Stomach smooth muscle (tissue), 2 donors: ENCODE measurements around the gene SMIM35.

Source experiments
- H3K27ac ChIP-seq: one replicate; pipeline ENCODE4 v1.7.0; 2013; ENCODE audit warnings: mild to moderate bottlenecking, low read length, inconsistent platforms
- H3K27me3 ChIP-seq, 2 donors: one replicate each; pipeline ENCODE4 v1.7.0; 2013; ENCODE audit warnings: low read length in 2 of 2; ENCODE audit not compliant: insufficient read depth in 2 of 2, control insufficient read depth in 1 of 2
- H3K36me3 ChIP-seq, 2 donors: one replicate each; pipeline ENCODE4 v1.7.0; 2013; ENCODE audit warnings: low read length in 2 of 2; ENCODE audit not compliant: control insufficient read depth in 2 of 2, insufficient read depth in 2 of 2
- H3K4me1 ChIP-seq: one replicate; pipeline ENCODE4 v1.7.0; 2013; ENCODE audit warnings: low read length; ENCODE audit not compliant: control insufficient read depth, insufficient read depth
- H3K4me3 ChIP-seq, 2 donors: one replicate each; pipeline ENCODE4 v1.7.0; 2013; ENCODE audit warnings: low read length in 2 of 2
- H3K9ac ChIP-seq, 2 donors: one replicate each; pipeline ENCODE4 v1.7.0; 2013; ENCODE audit warnings: low read length in 2 of 2, mild to moderate bottlenecking in 1 of 2
- H3K9me3 ChIP-seq, 2 donors: one replicate each; pipeline ENCODE4 v1.7.0; 2013; ENCODE audit warnings: low read length in 2 of 2; ENCODE audit not compliant: control insufficient read depth in 2 of 2
- donor health status: healthy.
- donor health status: Pancreatic carcinoma.

The SMIM35 gene

GRCh38 chr11:118056806-118057205, 30.0 kb downstream of the SMIM35 start:
- H3K9ac ChIP-seq, result no peak overlapping the region
- H3K9me3 ChIP-seq, result no peaks in the 10 kb centered on the region
- no peaks in the 10 kb centered on the region for H3K36me3 ChIP-seq
- H3K27me3 ChIP-seq, result no peaks in the 10 kb centered on the region
- peaks cover 2% of the 10 kb centered on the region for H3K4me1 ChIP-seq
- H3K27ac ChIP-seq, result no peak overlapping the region
- H3K4me3 ChIP-seq, result no peak overlapping the region

GRCh38 chr11:118055966-118056365, 30.8 kb downstream of the SMIM35 start:
- Histone ChIP-seq H3K27me3 (no peaks in the 10 kb centered on the region), H3K4me3 (no peak overlapping the region), H3K9me3 (no peaks in the 10 kb centered on the region), H3K9ac (no peak overlapping the region), H3K27ac (no peak overlapping the region), H3K4me1 (peaks cover 2% of the 10 kb centered on the region), H3K36me3 (no peaks in the 10 kb centered on the region)

- H3K4me3 ChIP-seq, result no peak overlapping the region
- H3K27me3 ChIP-seq, result no peaks in the 10 kb centered on the region
- H3K4me1 ChIP-seq, result peaks cover 2% of the 10 kb centered on the region
- no peak overlapping the region for H3K27ac ChIP-seq
- no peaks in the 10 kb centered on the region for H3K36me3 ChIP-seq
- H3K9me3 ChIP-seq, result no peaks in the 10 kb centered on the region
- no peak overlapping the region for H3K9ac ChIP-seq
Measured at GRCh38 chr11:118054712-118055640, 31.8 kb downstream of the SMIM35 start.

GRCh38 chr11:118052581-118053206, 34.1 kb downstream of the SMIM35 start:
- Histone ChIP-seq H3K9me3 (no peaks in the 10 kb centered on the region), H3K4me1 (peaks cover 2% of the 10 kb centered on the region), H3K4me3 (no peak overlapping the region), H3K27ac (no peak overlapping the region), H3K27me3 (no peaks in the 10 kb centered on the region), H3K9ac (no peak overlapping the region), H3K36me3 (no peaks in the 10 kb centered on the region)

- Histone ChIP-seq H3K27ac (no peak overlapping the region), H3K4me3 (no peak overlapping the region)
Measured at GRCh38 chr11:118051611-118052461, 34.9 kb downstream of the SMIM35 start.

GRCh38 chr11:118051136-118051610, 35.6 kb downstream of the SMIM35 start:
- no peaks in the 10 kb centered on the region for H3K9me3 ChIP-seq
- no peaks in the 10 kb centered on the region for H3K27me3 ChIP-seq
- H3K4me3 ChIP-seq, result no peak overlapping the region
- peaks cover 2% of the 10 kb centered on the region for H3K4me1 ChIP-seq
- no peak overlapping the region for H3K9ac ChIP-seq
- H3K36me3 ChIP-seq, result no peaks in the 10 kb centered on the region
- H3K27ac ChIP-seq, result no peak overlapping the region

More at GRCh38 chr11:118051611-118052461, 34.9 kb downstream of the SMIM35 start:
- Histone ChIP-seq H3K4me1 (peaks cover 2% of the 10 kb centered on the region), H3K27me3 (no peaks in the 10 kb centered on the region), H3K36me3 (no peaks in the 10 kb centered on the region), H3K9ac (no peak overlapping the region), H3K9me3 (no peaks in the 10 kb centered on the region)

GRCh38 chr11:118050208-118050891, 36.4 kb downstream of the SMIM35 start:
- no peak overlapping the region for H3K9ac ChIP-seq
- no peaks in the 10 kb centered on the region for H3K9me3 ChIP-seq
- H3K27ac ChIP-seq, result no peak overlapping the region
- peaks cover 2% of the 10 kb centered on the region for H3K4me1 ChIP-seq
- H3K27me3 ChIP-seq, result no peaks in the 10 kb centered on the region
- H3K4me3 ChIP-seq, result no peak overlapping the region
- no peaks in the 10 kb centered on the region for H3K36me3 ChIP-seq

- Histone ChIP-seq H3K9ac (no peak overlapping the region), H3K9me3 (no peaks in the 10 kb centered on the region), H3K4me3 (no peak overlapping the region), H3K36me3 (no peaks in the 10 kb centered on the region), H3K27me3 (no peaks in the 10 kb centered on the region), H3K4me1 (peaks cover 2% of the 10 kb centered on the region), H3K27ac (no peak overlapping the region)
Measured at GRCh38 chr11:118049771-118050170, 37.0 kb downstream of the SMIM35 start.

- H3K9ac ChIP-seq, result no peak overlapping the region
Measured at GRCh38 chr11:118048472-118049370, 38.0 kb downstream of the SMIM35 start.

More at GRCh38 chr11:118048472-118049370, 38.0 kb downstream of the SMIM35 start:
- Histone ChIP-seq H3K27ac (no peak overlapping the region), H3K27me3 (no peaks in the 10 kb centered on the region), H3K4me3 (no peak overlapping the region), H3K9me3 (no peaks in the 10 kb centered on the region), H3K4me1 (peaks cover 2% of the 10 kb centered on the region), H3K36me3 (no peaks in the 10 kb centered on the region)
